ENCODE measurements around the gene HOGA1. TPM values are rescaled to one million over a fixed set of nuclear protein-coding genes. Genes with fewer than 3 reads are reported as not detected.

The HOGA1 gene
- total and polyA plus RNA-seq, 7 donors = 0.66 to 12.3 (median 3.4) TPM

- ATAC-seq (no peak), DNase-seq (peak in 1 of 2 donors; percentile 50)
- no peaks in the 10 kb centered on the region for H3K9me3 ChIP-seq
- H3K36me3 ChIP-seq (ENCODE audit: insufficient read depth in 1 of 2, low read depth in 1 of 2) = peaks cover 0 to 61% of the 10 kb centered on the region in 2 donors
- peaks cover 21% of the 10 kb centered on the region for H3K4me1 ChIP-seq
- TF ChIP-seq CTCF (IDR thresholded peaks at IDR 0.05) = no peak
- 77 to 82% (median 81%) methylated on average over 40 of the region's 40 CpGs for WGBS, 3 donors
- intact Hi-C loops (cut with DNase I) = no loop called here
- no peak overlapping the region for H3K27ac ChIP-seq
- no peaks in the 10 kb centered on the region for H3K27me3 ChIP-seq (ENCODE audit: insufficient read depth in 3 of 3, low read length in 2 of 3)
- no peak overlapping the region for H3K4me3 ChIP-seq
These were observed 5.9 kb upstream of the HOGA1 start for GRCh38 chr10:97578171-97578844.

- H3K27ac ChIP-seq = peak overlapping the region; percentile 55
- whole genome bisulfite sequencing, 3 donors = 80 to 84% (median 81%) methylated on average over 9 of the region's 9 CpGs
- H3K4me1 ChIP-seq = peaks cover 33% of the 10 kb centered on the region
- intact Hi-C loops (cut with DNase I) = no loop called here
- peaks cover 0 to 61% of the 10 kb centered on the region in 2 donors for H3K36me3 ChIP-seq (ENCODE audit: insufficient read depth in 1 of 2, low read depth in 1 of 2)
- no peak for TF ChIP-seq CTCF (IDR thresholded peaks at IDR 0.05)
- peak in 1 of 2 donors; percentile 49 for DNase-seq
- no peak overlapping the region for H3K4me3 ChIP-seq
- ATAC-seq = no peak
- no peaks in the 10 kb centered on the region for H3K27me3 ChIP-seq (ENCODE audit: insufficient read depth in 3 of 3, low read length in 2 of 3)
- no peaks in the 10 kb centered on the region for H3K9me3 ChIP-seq
These were observed 3.5 kb upstream of the HOGA1 start for GRCh38 chr10:97580421-97581367.

DNA sequence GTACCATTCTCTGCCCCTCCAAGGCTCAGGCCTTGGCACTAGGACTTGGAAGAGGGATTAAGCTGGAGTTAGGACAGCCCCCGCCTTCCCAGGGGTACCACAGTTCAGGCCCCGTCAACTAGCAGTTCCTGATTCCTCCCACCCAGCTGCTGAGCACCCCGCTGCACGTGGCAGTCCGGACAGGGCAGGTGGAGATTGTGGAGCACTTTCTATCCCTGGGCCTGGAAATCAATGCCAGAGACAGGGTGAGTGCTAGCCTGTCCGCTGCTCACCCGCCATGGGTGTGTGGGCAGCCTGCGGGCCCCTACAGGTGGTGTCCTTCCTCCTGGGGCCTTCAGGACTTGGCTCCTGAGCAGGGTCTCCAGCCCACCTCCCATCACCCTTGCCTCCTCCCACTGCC, 2.0 kb upstream of the HOGA1 start:
- WGBS, 3 donors = 80 to 94% (median 84%) methylated on average over 8 of the region's 8 CpGs
- DNase-seq (peak in 1 of 2 donors; percentile 53), ATAC-seq (no peak)
- intact Hi-C loops (cut with DNase I) = no loop called here
- peaks cover 28% of the 10 kb centered on the region for H3K4me1 ChIP-seq
- H3K9me3 ChIP-seq = no peaks in the 10 kb centered on the region
- TF ChIP-seq CTCF (IDR thresholded peaks at IDR 0.05) = no peak
- peaks cover 0 to 56% of the 10 kb centered on the region in 2 donors for H3K36me3 ChIP-seq (ENCODE audit: insufficient read depth in 1 of 2, low read depth in 1 of 2)
- H3K27me3 ChIP-seq (ENCODE audit: insufficient read depth in 3 of 3, low read length in 2 of 3) = no peaks in the 10 kb centered on the region
- no peak overlapping the region for H3K27ac ChIP-seq
- H3K4me3 ChIP-seq = no peak overlapping the region

GRCh38 chr10:97583476-97583875, 713 bp upstream of the HOGA1 start:
- WGBS, 3 donors = 82 to 85% (median 82%) methylated on average over 13 of the region's 13 CpGs

More at GRCh38 chr10:97583476-97583875, 713 bp upstream of the HOGA1 start:
- TF ChIP-seq CTCF (IDR thresholded peaks at IDR 0.05) = no peak
- Histone ChIP-seq H3K27ac (peak overlapping the region; percentile 61), H3K9me3 (no peaks in the 10 kb centered on the region), H3K36me3 (ENCODE audit: insufficient read depth in 1 of 2, low read depth in 1 of 2) (peaks cover 0 to 44% of the 10 kb centered on the region in 2 donors), H3K4me3 (no peak overlapping the region), H3K27me3 (ENCODE audit: insufficient read depth in 3 of 3, low read length in 2 of 3) (no peaks in the 10 kb centered on the region), H3K4me1 (peaks cover 24% of the 10 kb centered on the region)
- DNase-seq = peak in 1 of 2 donors; percentile 56
- peak in 2 of 4 donors; percentile 0 to 1 for ATAC-seq
- intact Hi-C loops (cut with DNase I) = no loop called here

All from psoas muscle (tissue), 8 donors.